Endometrial microvascular endothelial cells (primary cell): ENCODE results near the gene WDR31. TPM values are rescaled to one million over a fixed set of nuclear protein-coding genes. Genes with fewer than 3 reads are reported as not detected.
"Not testable (repeated sequence)": the region's sequence is repeated elsewhere in the genome, so short reads cannot be mapped to it uniquely, and the experiment has no call there.

Source experiments
- in situ Hi-C: cut with HindIII; loops from 2 replicates; pipeline ENCODE4 v1.10.0; 2017; ENCODE audit warnings: low sequenced_read_pairs, low pct_unique_long_range_greater_than_20kb; ENCODE audit errors: inconsistent ontology term
- total RNA-seq: library from RNA; depleted of rRNA; stranded (reverse); fragments of >200 nt; gene quantifications from one replicate; pipeline ENCODE4 v1.2.3, GENCODE V29; 2015; ENCODE audit errors: inconsistent ontology term

WDR31 gene
- total RNA-seq, 1 donor from 2014 or later: not detected

DNA sequence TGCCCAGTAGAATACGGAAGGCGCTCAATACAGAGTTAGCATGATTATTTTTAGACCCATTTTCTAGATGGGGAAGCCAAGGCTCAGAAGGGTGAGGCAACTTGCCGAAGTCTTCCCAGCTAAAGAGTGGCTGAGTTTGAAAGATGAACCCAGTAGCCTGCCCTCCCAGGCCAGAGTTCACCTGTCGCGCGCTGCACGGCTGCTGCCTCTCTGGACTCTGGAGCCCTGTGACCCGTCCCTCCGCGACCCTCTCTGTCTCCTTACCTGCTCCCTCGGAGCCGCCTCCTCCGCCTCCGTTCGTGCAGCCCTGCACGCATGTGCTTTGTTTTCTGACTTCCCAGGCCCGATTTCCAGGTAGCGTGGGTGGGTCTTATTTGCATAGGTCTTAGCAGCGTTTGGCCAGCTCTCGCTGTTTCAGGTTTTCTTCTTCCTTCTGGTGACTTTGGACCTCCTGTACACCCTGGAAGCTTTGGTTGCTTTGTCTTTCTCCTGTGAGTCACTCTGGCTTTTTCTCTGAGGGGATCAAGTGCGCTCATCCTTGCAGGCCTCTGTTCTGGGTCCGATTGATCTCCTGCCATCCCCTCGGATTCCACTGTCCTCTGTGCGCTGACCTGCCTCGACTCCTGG is 37.2 kb downstream of the WDR31 start, which contains the start of gene RNF183:
Gene RNF183 (minus strand): TSS at position 585 of the 627 bp plus-strand sequence. CDS start 5,192 bp downstream, outside the sequence.
- in situ Hi-C loops: no loop called here

DNA sequence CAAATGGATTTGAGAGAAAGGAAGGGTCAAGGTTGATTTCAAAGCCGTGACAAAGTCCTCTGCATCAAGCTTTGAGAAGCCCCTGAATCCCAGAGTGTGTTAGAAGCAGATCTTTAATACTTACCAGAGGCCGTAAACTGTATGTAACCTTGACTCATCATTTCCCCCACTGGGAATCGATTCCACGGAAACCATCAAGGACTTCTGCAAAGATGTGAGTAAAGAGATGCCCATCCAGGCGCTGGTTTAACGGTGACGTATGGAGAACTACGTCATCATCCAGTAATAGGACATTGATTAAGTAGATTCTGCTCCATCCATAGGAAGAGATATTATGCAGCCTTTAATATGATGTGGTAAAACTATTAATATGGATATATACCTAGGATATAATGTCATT is 38.5 kb downstream of the WDR31 start:
- in situ Hi-C loops: no loop called here

DNA sequence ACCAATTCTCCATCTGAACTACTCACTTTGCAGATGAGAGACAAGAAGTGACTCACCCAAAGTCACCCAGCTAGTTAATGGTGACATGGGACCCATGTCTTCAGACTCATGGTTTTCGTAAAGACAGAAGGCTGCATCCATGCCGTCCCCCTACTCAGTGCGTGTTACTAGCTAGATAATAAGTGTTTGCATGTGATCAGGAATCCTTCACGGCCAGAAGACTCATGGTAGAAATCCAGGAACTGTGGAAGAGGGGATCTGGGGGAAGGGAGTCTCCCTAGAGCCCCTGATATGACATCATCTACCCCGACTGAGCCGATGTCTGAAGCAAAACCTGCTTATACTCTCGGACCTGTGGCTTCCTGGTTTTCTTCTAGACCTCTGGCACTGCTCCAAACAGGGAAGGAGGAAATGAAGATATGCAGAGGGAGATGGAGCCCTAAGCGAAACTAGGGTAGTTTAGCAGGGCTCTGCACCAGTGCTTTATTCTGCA is 40.2 kb downstream of the WDR31 start:
- in situ Hi-C loops: no loop called here

DNA sequence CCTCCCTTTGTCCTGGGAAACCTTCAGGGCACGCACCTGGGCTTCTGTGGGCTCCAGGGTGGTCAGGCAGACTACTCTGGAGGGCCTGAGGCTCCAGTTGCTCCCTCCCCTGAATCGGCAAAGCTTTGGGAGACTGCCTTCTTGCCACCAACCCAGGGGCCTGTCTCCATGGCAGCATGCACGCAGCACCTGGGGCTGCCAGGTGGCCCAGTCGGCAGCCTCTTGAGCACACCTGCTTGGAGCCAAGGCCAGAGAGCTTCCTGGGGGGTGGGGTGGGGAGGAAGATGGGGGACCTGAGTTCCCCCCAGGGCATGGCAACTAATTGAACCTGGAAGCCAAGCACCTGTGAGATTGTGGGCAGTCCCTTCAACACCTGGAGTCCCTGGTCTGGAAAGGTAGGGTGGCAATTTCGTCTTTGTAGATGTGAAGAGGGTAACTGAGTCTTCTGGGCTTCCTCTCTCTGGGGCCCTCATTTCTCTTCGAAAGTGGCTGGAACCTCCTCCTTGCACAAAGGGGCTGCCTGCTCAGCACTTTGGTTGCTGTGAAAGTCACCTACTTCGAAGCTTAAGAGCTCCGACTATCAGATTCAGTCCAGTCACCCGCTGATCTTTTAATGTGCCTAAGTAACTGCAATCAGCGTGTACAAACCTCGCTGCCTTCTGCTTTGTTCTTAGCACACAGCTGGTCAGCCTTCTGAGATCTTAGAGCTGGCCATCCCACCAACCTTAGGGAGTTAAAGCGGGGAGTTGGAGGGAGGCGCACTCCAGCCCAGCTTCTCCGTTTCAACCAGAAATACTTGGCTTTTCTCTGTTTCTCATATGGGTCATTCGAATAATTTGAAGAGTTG is 40.9 kb downstream of the WDR31 start:
- in situ Hi-C loops: no loop called here

DNA sequence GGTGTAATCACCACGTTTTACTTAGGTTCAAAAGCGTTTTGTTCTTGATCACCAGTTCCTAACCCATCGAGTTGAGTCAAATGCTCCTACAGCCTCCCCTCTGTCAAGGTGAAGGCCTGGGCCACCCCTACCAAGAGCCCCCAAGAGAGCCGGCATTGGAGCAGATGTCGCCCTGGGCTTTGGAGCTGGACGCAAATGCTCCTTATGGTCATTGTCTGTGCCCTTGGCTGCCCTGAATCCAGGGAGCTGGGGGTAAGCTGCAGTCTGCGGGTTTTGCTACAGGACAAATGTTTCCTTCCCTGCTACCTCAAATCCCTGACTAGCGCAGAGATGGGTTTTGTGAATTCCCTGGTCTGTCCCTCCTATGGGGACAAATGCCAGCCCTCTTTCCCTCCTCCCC is 41.8 kb downstream of the WDR31 start:
- in situ Hi-C loops: no loop called here

DNA sequence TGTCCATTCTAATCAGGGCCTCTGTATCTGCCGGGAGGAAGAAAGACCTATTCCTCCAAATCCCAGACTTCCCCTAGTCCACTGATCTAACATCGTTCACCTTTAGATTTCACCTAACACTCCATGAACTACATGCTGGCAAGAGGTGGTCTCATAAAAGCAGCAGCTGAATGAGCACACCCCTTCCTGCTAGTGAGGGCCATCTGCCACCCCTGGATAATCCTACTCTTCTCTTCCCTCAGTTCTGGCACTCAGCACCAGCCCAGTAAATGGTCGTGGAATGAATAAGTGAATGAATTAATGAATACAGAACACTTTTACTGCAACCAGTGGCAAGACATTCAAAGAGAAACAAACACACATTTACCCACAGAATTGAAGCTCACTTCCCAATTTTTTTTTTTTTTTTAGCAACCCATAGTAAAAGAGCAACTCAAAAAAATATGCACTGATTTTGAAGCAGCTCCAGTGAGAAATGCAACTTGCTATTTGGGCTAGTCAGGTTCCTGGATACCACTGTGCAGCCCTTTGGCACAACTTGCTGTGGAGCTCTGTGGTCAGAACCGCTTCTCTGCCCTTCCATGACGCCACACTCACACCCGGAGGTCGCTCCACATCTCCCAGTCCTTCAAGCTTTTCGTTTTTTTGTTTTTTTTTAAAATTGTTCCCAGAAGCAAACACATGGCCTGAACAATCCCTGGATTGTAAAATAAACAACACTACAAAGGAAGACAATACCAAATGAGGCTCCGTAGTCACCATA is 43.1 kb downstream of the WDR31 start:
- in situ Hi-C loops: no loop called here

DNA sequence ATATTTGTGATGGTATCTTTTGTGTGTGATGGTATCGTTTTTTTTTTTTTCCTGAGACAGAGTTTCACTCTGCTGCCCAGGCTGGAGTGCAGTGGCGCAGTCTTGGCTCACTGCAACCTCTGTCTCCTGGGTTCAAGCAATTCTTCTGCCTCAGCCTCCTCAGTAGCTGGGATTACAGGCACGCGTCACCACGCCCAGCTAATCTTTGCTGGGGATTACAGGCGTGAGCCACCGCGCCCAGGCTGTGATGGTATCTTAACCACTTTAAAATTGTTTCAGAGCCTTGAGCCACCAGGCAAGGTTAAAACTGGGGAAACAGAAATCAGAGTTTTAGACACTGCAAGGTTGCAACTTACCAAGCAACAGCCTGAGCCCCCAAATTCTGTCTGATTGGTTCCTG is 43.8 kb downstream of the WDR31 start:
- in situ Hi-C loops: not testable (repeated sequence)

DNA sequence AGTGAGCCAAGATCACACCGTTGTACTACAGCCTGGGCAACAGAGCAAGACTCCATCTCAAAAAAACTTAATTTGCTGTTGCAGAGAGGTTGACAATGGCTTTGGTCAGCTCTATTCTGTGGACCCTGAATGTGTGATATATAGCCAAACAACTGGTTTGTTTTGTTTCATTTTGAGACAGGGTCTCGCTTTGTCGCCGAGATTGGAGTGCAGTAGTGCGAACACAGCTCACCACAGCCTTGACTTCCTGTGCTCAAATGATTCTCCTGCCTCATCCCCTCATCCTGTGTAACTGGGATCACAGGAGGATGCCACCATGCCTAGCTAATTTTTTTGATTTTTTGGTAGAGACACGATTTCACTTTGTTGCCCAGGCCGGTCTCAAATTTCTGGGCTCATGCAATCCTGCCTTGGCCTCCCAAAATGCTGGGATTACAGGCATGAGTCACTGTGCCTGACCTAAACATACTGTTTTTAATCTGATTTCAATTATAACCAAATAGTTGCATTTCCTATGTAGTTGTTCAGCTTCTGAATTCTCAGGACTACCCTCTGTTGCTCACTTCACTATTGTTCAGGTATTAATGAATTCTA is 46.7 kb downstream of the WDR31 start:
- in situ Hi-C loops: no loop called here

DNA sequence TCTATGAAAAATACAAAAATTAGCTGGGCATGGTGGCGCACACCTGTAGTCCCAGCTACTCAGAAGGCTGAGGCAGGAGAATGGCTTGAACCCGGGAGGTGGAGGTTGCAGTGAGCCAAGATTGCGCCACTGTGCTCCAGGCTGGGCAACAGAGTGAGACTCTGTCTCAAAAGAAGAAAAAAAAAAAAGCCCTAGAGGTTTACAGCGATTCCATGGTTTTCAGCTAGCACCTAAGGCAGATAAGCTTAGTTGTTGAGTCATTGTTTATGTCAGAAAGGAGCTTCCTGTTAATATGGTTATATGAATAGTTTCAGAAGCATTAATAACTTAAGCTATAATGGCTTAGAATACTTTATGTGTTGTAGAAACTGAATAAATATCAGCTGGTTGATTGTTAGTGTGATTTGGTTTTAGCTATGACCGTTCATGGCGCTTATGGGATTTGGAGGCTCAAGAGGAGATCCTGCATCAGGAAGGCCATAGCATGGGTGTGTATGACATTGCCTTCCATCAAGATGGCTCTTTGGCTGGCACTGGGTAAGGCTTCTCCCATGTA is 49.9 kb downstream of the WDR31 start:
- in situ Hi-C loops: no loop called here

DNA sequence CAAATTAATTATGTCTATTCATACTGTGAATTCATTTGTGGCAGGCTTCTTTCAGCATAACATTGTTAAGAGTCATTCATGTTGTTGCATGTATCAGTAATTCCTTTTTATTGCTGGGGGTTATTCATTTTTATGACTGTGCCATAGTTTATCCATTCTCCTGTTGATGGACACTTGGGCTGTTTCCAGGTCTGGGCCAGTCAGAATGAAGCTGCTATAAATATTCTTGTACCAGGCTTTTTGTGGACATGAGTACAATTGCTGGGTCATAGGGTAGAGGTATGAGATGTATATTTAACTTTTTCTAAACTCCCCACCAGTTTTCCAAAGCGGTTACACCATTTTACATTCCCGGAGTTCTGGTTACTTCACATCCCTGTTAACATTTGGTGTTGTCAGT is 51.0 kb downstream of the WDR31 start:
- in situ Hi-C loops: no loop called here

DNA sequence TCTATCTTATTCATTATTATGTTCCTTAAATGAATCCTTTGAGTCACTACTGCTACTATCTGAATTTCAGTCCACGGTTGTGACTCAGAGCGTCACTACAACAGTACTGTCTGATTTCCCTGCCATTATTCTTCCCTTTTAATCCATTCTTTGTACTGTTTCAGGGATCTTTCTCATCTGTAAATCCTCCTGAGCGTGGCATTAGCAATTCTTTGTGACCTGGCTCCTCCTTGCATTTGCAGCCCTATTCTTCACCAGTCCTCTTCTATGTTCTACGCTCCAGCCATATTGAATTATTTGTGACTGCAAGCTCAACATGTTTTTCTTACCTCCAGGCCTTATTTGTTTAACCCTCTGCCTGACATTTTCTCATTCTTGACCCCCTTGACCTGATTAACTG is 58.7 kb downstream of the WDR31 start:
- in situ Hi-C loops: no loop called here

DNA sequence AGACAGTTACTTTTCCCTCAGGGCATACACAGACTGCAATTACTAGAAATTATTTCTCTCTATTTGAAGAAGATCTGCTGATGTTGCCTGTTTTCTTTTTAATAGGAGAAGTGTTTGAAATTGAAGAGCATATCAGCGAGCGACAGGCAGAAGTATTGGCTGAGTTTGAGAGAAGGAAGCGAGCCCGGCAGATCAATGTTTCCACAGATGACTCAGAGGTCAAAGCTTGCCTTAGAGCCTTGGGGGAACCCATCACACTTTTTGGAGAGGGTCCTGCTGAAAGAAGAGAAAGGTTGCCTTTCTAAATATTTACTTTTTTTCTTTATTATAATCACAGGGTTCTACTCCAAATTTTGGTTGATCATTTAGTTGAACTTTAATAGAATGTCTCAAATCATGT is 61.2 kb downstream of the WDR31 start:
- in situ Hi-C loops: no loop called here

DNA sequence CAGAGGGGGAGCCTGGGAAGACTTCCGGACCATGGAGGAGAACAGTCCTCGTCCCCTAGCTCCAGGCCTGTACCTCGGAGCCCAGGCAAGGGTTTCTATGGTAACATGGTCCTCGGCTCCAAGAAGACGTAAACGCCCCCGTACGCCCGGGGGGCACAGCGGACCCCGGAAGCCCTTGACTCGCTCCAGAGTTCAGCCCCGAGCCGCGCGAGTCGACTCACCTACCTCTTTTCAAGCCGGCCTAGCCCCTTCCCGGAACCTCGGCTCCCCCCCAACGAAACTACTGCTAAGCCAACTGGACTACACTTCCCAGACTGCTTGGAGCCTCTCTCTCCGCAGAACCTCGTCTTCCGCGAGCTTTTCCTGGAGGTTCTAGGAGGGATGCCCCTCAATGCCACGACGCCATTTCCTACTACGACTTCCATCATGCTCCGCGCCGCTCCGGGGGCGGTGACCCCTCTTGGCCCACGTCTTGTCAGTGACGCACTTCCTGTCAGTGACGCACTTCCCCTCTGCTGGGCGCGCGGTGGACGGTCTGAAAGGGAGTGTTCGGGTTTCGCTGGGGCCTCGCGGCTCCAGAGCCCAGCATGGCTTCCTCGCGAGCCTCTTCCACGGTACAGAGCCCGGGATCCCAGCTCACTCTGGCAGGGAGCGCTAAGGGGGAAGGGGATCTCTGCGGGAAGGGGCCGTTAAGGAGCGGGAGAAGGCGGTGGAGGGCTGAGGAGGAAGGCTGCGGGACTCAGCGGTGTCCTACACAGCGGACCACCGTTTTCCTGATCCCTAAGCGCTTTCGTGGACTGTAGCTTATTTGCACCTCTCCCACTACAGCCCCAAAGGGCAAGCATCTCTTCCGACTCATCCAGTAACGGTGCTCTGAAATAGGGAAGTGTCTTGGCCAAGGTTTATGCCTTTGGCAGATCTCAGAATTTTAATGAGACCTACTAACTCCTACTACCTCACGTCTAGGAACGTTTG is 64.6 kb downstream of the WDR31 start, which contains the start of the genes CDC26 and PRPF4:
Gene CDC26 (minus strand): TSS at position 416 of the 975 bp plus-strand sequence. CDS start 3,065 bp downstream, outside the sequence.
Gene PRPF4 (plus strand): TSS at position 502 of the 975 bp plus-strand sequence. CDS start 86 bp downstream, at position 588.
- in situ Hi-C loops: no loop called here

DNA sequence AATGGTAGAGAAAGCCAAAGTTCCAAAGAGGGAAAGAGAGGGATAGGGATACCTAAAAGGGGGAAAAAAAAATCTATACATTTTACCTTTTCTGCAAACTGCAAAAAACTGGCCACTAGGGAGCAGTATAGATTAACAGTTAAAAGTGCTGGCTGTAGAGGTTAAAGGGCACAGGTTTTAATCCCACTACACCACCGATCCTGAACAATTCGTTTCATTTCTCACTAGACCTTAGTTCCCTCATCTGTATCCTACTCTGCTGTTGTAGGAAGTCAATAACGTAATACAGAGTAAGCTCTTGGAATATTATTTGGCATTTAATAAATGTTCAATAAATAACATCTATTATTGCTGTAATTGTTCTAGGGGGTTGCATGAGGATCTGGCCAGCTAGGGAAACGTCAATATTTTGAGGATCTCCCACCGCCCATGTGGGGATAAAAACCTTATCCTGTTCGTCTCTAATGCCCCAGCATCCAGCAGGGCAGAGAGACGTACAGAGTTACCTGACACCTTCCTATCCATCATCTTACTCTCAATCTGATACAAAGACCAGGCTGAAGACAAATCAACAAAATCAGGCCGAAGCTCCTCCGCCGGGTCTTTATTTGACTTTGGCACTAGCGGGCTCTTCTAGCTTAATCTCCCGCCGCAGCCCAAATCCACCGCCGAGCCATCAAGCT is 65.5 kb downstream of the WDR31 start:
- in situ Hi-C loops: no loop called here

DNA sequence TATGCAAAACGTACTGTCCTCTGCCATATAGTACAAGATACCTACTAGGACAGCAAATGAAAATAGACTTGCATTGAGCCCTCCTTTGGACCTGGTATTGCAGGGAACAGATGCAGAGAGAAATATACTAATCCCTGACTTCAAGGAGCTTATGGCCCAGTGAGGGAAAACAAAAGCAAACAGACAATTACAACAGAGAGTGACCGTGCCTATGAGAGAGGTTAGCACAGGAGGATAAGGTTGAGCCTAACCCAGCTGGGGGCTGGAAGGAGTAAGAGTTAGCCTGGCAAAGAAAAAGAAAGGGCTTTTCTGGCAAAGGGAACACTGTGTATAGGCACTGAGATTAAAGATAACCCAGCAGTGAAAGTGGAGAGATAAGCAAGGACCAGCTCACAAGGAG is 70.2 kb downstream of the WDR31 start:
- in situ Hi-C loops: no loop called here

DNA sequence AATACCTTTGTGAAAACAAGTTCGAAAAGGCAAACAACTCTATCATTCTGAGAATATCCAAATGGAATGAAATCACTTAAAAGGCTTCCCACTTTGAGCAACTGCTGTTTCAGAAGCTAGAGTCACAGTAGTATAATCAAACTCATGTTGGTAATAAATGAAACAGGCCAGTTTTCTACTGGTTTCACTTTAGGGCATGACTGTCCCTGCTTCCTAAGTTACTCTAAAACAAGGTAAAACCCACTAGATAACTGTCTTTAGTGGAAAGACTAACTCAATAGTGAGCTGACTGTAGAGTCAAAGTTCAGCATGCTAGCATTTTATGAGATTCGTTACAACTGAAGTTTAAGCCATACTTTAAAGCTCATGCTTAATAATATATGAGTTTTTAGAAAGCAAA is 70.7 kb downstream of the WDR31 start:
- in situ Hi-C loops: no loop called here
